SK-N-MC (cell line): ENCODE data around the gene TIMM8A.
"Not testable (repeated sequence)": the region's sequence is repeated elsewhere in the genome, so short reads cannot be mapped to it uniquely, and the experiment has no call there.

ENCODE experiments used
- DNase-seq: peaks from one replicate; pipeline ENCODE4 v3.0.0-alpha.2; 2011; ENCODE audit warnings: low read depth, low spot score
- H3K27ac ChIP-seq: fragments of 200-600 bp; sonication (generic); 2 replicates; pipeline ENCODE4 v1.5.1; 2016; ENCODE audit warnings: mixed run types
- H3K36me3 ChIP-seq: fragments of 200-600 bp; sonication (generic); 2 replicates; pipeline ENCODE4 v1.6.1; 2017; ENCODE audit warnings: antibody characterized with exemption, low read length, mixed read lengths; ENCODE audit not compliant: insufficient read depth
- H3K4me3 ChIP-seq: fragments of 200-600 bp; sonication (generic); 2 replicates; pipeline ENCODE4 v1.5.1; 2016
- H3K9ac ChIP-seq: fragments of 200-600 bp; sonication (generic); 2 replicates; pipeline ENCODE4 v1.8.0; 2017; ENCODE audit warnings: mixed run types, mixed read lengths; ENCODE audit not compliant: insufficient read length
- H3K9me3 ChIP-seq: fragments of 200-600 bp; sonication (generic); 2 replicates; pipeline ENCODE4 v1.6.1; 2017; ENCODE audit warnings: low read depth, mild to moderate bottlenecking, antibody characterized with exemption, low read length, moderate library complexity, mixed read lengths
- EZH2 ChIP-seq: fragments of 200-600 bp; sonication (generic); IDR thresholded peaks from one replicate; pipeline ENCODE4 v1.6.1; 2017; ENCODE audit warnings: antibody characterized with exemption
- FOXP2 ChIP-seq: optimal IDR thresholded peaks from 2 replicates; pipeline ENCODE3; 2011; ENCODE audit warnings: mild to moderate bottlenecking, moderate library complexity; ENCODE audit not compliant: insufficient read depth; ENCODE audit errors: extremely low read length, control extremely low read depth
- POLR2AphosphoS5 ChIP-seq: IDR thresholded peaks from 2 replicates; pipeline ENCODE4 v1.6.1; 2012; ENCODE audit warnings: mild to moderate bottlenecking, low read depth, low read length, borderline replicate concordance

The TIMM8A gene

DNA sequence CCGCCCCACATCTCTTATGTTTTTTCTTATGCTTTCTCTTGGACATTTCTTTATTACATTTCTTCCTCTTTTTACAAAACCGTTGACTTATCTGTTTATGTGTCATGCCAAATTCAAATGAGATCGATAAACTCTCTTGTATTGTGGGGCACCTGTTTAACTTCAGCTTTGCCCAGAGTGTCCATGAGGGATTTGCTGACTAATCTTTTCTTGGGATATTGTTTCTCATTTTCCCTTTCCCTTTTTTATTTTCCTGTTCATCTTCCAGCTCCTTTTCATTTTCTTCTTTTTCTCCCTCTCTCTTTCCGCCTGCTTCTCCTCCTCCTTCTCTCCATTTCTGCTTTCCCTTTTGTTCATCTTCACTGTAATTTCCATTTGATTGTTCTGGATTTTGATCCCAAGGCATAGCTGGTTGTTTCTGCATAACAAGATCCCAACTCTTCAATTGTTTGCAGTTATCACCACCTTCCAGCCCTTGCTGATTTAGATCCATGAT, 10.7 kb downstream of the TIMM8A start:
- H3K9me3 ChIP-seq, result no peaks in the 10 kb centered on the region
- H3K9ac ChIP-seq, result no peak overlapping the region
- H3K27ac ChIP-seq, result no peak overlapping the region
- TF ChIP-seq EZH2 (no peak), POLR2AphosphoS5 (no peak), FOXP2 (no peak)
- H3K36me3 ChIP-seq, result no peaks in the 10 kb centered on the region
- no peak for DNase-seq
- H3K4me3 ChIP-seq, result no peak overlapping the region

- H3K9me3 ChIP-seq, H3K9ac ChIP-seq, H3K27ac ChIP-seq, H3K36me3 ChIP-seq, H3K4me3 ChIP-seq, DNase-seq: not testable (repeated sequence)
Measured at GRCh38 chrX:101334310-101334709, 14.2 kb downstream of the TIMM8A start.

- not testable (repeated sequence) for H3K27ac ChIP-seq, H3K9ac ChIP-seq, H3K36me3 ChIP-seq, H3K9me3 ChIP-seq, DNase-seq, H3K4me3 ChIP-seq
Measured at GRCh38 chrX:101326600-101326999, 21.9 kb downstream of the TIMM8A start.

DNA sequence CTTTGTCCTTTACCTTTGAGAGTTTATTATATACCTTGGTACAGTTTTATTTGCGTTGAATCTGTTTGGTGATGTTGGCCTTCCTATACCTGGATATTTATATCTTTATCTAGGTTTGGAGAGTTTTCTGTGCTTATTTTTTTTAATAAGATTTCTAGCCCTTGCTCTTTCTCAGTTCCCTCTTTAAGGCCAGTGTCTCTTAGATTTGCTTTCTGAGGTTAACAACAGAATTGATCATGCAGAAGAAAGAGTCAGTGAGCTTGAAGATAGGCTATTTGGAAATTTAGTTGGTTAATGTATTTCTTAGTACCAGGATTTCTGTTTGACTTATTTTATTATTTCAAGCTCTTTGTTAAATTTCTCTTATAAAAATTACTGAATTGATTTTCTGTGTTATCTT, 44.8 kb downstream of the TIMM8A start:
- TF ChIP-seq EZH2, result no peak
- TF ChIP-seq POLR2AphosphoS5, result no peak
- TF ChIP-seq FOXP2, result no peak
- DNase-seq, result no peak

More for the DNA sequence above, 44.8 kb downstream of the TIMM8A start:
- no peak overlapping the region for H3K27ac ChIP-seq
- no peak overlapping the region for H3K9ac ChIP-seq
- no peak overlapping the region for H3K4me3 ChIP-seq
- no peaks in the 10 kb centered on the region for H3K36me3 ChIP-seq
- H3K9me3 ChIP-seq, result no peaks in the 10 kb centered on the region
